Brain pericyte (primary cell): Measurements from ENCODE around the gene COLGALT1.

ENCODE experiments used
- DNase-seq: peaks from one replicate; pipeline ENCODE4 v3.0.0-alpha.2; 2012; ENCODE audit warnings: low read depth, low spot score

The COLGALT1 gene

DNA sequence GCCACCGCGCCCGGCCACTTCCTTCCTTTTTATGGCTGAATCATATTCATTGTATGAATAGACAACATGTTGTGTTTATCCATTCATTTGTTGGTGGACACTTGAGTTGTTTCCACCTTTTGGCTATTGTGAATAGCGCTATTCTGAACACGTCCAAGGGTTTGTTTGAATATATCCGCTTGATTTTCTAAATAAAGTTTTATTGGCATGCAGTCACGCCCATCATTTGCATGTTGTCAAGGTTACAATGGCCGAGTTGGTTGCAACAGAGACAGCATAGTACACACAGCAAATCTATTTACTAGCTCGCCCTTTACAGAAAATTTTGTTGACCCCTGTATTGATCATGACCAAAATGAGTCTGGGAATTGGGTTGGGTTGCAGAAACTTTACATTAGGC, 43.5 kb downstream of the COLGALT1 start:
- DNase-seq = no peak

DNA sequence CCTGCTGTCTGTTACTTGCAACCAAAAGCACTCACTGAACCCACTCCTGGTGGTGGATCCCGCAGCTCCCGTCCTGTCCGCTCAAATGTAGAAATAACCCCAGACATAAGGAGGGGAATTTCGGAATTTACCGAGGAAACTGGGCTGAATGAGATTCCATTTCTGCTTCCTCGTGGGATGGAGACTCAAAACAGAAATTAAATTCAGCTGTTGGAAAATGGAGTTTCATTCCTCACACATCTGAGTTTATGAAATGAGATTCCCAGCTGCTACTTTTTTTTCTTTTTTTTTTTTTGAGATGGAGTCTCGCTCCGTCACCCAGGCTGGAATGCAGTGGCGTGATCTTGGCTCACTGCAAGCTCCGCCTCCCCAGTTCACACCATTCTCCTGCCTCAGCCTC, 44.3 kb downstream of the COLGALT1 start:
- DNase-seq = no peak

DNA sequence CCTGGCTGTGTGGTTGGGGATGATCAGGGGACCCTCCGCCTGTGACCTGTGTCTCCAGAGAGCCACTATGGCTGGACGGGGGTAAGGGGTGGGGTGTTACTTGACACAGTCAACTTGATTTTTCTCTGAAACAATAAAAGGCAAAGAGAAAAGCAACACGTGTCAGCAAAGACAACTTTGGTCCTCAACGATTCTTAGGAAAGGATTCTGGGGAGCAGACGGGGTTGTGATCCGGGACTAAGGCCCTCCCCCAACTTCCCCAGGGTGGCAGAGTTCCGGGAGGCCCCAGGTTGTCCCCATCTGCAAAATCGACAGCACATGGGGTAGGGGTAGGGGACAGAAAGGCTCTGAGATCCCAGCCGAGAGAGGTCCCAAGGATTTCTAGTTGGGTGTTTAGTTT, 46.2 kb downstream of the COLGALT1 start:
- DNase-seq = no peak

DNA sequence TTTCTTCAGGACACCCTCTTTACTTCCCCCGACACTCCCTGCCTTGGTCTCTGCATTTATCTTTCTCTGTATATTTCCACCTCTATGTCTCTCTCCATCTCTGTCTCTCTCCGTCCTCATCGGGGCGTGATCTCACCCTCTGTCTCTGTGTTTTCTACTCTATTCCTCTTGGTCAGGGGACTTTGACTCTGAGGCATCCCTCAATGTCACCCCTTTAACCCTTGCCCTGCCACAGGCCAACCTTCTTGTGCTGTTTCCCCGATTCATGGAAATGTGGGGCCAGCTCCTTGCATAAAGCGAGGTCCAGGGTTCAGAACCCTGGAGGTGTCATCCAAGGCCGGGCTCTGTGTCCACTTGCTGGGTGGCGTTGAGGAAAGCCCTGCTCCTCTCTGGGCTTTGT, 46.8 kb downstream of the COLGALT1 start:
- DNase-seq = no peak

DNA sequence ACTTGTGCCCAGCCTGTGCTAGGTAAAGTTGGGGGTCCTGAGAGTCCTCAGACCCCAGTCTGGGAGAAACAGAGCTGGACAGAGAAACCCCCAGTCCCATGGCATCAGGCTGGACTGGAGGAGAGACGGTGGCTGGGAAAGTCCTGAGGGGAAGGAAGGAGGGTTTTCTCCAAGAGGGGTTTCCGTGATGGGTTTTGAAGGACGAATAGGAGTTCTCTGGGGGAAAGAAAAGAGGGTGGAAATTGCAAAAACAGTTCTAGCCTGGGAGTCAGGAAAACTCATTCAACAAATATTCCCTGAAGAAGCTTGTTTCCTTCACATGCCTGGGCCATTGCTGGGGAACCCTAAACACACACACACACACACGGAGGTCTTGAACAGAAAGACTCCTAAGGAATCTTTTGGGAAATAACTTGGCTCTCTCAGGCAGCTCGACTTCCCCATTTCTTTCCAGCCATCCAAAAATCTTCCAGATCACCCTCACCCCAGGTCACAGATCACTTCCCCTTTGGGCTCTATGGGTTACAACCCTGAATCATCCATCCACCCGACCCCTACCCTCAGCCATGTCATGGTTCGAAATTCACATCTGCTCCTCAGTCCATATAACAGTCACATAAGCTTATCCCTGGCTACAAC, 47.5 kb downstream of the COLGALT1 start:
- DNase-seq = no peak

DNA sequence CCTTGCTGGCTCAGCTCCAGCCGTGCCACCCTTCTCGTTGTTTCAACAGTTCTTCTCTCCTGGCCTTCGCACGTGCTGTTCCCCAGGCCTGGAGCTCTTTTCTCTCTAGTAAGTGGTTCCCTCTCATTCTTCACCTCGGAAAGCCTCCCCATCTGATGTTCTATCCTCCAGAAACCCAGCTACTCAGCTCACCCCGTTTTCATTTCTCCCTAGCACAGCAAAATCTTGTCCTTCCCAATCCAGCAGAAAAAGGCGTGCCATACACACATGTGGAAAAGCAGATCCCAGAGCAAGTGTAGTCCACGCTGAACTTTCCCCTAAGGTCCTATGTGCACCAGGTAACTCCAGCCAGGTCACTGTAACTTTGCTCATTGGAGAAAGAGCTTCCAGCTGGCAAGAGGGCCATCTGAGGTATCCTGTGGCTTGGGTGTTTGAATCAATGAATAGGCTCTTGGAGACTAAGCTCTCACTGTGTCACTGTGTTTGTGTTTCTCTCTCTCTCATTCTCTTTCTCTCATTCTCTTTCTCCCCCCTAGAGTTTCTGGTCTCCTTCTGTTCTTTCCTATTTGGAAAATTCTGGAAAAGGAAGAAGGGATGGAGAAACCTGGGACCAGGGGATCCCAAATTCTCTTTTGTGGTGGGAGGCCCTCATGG, 49.0 kb downstream of the COLGALT1 start:
- DNase-seq = no peak

DNA sequence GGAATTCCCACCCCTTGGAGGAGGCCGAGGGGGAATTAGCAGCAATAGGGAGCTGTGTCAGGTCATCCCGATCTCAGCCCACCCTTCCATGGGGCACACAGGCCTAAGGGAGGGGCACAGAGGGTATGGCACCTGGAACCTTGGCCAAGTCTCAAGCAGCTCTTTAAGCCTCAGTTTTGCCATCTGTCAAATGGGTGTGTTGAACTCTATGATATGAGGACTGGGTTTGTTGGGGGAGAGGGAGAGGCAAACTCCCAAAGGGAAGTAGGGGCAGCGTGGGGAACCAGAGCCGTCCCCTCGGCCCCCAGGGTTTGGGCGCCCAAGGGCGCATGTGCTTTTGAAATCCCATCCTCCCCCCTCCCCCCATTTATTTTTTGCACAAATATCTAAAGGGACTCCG, 49.7 kb downstream of the COLGALT1 start:
- no peak for DNase-seq

DNA sequence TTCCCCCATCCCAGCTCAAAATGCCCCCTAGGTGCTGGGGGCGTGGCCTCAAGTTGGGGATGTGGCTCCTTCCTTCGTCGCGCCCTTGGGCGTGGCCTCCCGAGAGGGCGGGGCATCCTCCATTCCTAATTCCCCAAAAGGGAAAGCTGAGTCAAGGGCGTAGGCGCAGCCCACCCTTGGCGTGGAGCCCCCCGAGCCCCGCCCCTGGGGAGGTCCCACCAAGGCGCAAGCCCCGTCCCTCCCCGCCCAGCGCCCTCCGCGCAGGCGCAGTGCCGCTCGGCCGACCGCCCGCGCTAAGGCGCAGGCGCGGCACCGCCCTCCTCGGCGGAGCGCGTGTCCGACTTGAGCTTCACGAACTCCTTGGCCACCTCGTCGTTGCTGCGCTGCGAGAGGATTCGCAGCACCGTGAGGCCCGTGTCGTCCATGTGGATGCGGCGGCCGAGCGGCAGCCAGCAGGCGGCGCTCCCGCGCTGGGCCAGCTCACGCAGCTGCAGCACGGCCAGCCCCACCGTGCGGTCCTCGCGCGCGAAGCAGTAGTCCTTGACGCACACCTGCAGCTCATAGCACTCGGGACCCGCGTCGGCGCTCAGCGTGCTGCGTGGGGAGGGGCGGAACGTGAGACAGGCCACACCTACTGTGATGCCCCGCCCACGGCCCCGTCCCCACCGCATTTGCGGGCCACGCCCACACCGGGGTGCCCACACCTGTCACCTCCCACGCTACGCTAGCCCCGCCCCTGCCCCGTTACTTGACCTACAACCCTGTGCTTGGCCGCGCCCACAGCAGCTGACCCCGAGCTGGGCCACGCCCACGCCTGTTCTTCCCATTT, 50.5 kb downstream of the COLGALT1 start:
- DNase-seq = no peak

DNA sequence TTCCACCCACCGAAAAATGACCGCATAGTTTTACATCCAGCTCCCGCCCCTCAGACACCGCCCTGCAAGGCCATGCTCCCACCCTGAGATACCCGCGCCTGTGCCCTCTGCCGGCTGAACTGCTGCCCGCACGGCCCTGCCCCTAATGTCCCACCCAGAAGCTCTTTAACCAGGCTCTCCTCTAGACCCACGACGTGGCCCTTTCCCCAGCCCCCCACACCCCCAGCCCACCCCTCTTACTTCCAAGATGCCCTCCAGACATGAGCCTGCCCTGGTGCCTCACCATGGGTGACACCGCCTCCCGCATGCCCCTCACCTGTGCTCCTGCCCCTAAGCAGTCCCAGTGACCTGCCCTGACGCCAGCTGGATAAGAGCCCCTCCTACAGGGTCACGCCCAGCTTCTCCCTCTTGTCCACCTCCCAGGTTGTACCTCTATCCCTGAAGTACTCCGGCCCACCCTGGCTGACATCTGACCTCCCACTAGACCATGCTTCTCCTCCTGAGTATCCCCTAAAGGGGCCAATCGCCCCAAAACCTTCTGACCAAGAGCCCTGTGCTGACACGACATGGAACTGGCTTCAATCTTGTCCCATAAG, 51.2 kb downstream of the COLGALT1 start:
- no peak for DNase-seq

DNA sequence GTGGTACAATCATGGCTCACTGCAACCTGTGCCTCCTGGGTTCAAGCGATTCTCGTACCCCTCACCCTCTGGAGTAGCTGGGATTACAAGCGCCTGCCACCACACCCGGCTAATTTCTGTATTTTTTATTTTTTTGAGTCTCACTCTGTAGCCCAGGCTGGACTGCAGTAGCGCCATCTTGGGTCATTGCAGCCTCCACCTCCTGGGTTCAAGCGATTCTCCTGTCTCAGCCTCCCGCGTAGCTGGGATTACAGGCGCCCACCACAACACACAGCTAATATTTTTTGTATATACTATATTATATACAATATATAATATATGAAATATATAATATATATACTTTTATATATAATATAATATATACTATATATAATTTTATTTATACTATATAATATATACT, 52.5 kb downstream of the COLGALT1 start:
- DNase-seq = no peak

DNA sequence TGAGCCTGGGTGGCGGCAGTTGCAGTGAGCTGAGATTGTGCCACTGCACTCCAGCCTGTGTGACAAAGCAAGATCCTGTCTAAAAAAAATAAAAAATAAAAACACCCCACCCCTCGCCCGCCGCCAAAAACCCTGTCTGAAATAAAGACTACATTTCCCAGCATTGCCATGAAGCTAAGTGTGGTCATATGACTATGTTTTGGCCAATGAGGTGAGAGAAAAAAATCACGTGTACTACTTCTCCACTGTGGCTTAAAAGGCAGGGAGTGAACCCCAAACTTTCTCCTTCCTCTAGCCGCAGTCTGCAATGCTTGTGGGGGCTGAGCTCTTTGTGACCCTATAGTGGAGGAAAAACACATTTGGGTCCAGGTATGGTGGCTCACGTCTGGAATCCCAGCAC, 54.9 kb downstream of the COLGALT1 start:
- no peak for DNase-seq

DNA sequence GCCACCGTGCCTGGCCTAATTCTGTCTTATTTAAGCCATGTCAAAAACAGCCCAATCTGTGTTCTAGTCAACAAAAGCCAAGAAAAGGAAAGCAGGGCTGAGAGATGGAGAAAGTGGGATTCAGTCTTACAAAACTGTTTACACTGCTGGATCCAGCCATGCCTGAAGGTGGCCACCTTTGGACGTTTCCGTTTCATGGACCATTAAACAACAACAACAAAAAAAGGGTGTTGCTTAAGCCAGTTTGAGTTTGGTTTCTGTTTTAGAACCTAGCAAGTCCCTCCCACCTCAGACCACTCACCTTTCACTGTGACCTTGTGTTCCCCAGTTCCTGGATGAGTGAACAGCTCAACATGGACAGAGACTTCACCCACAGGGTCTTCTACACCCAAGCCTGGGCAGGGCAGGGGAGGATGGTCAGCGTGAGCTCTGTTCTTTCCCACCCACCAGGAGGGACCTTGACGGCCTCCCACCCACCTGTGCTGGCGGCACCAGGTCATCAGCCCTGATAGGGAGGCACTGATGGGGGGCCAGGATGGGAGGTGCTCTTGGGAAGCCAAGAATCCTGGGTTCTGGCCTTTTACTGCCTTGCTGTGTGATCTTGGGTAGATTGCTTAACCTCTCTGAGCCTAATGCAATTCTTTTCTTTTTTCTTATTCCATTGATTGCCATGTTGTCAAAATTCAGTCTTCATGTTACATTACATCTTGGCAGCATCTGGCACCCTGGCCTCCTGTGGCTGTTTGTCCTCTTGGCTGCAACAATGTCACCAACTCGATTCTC, 56.2 kb downstream of the COLGALT1 start:
- DNase-seq = no peak

DNA sequence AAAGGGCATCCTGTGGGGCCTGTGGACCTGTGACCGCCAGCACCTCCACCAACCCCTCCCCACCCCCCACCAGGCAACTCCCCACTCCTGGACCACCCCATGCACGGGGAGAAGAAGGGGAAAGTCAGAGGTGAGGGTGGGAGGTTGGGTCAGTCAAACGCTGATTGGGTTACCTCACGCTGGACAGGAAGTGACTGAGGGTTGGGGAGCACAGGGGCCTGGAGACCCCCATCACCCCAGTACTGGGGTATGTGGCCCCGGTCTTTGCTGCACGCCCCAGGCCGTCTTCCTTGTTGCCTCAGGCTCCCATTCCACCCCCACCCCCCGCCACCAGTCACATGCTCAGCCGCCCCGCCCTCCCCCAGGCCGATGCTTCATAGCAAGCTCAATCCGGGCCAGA, 59.0 kb downstream of the COLGALT1 start:
- no peak for DNase-seq

DNA sequence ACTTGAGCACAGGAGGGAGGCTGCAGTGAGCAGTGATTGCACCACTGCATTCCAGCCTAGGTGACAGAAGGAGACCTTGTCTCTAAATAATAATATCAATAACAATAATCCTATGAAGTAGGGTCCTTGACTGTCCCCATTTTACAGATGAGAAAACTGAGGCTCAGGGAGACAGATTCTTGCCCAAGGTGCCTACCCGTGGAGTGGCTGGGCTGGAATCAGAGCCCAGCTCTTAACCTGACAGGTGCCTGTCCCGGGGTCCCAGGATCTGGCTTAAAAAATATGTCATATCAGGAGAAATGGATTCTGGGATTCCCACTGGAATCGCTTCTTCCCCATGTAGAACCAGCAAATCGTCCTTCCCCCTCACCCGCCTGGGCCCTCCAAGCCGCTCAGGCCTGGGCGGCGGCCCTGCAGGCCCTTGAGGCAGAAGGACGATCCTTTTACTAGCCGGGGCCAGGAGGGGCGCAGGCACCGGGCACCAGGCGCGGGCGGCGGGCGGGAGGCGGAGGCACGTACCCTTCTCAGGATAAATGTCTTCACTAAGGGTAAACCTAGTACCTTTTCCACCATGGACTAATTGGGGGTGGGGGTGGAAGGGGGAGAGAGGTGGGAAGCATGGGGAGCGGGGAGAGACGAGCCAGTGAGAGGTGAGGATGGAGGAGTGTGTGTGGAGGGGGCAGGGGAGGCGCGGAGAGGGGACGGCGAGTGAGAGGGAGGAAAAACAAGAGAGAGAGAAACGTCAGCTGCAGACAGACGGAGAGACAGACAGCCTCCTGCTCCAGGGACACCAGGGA, 60.6 kb downstream of the COLGALT1 start:
- no peak for DNase-seq

DNA sequence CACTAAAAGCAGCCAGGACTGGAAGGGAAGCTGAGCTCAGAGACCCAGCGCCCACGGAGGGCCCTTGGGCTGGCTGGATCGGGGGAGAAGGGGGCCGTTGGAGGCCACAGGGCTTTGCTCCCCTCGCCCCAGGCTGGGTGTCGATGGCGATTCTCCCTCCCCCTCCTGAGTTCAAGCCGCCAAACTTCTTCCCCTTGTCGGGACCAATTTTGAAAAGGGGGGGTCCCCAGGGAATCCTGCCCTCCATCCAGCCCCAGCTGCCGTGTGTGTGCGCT, 61.2 kb downstream of the COLGALT1 start:
- DNase-seq = no peak

DNA sequence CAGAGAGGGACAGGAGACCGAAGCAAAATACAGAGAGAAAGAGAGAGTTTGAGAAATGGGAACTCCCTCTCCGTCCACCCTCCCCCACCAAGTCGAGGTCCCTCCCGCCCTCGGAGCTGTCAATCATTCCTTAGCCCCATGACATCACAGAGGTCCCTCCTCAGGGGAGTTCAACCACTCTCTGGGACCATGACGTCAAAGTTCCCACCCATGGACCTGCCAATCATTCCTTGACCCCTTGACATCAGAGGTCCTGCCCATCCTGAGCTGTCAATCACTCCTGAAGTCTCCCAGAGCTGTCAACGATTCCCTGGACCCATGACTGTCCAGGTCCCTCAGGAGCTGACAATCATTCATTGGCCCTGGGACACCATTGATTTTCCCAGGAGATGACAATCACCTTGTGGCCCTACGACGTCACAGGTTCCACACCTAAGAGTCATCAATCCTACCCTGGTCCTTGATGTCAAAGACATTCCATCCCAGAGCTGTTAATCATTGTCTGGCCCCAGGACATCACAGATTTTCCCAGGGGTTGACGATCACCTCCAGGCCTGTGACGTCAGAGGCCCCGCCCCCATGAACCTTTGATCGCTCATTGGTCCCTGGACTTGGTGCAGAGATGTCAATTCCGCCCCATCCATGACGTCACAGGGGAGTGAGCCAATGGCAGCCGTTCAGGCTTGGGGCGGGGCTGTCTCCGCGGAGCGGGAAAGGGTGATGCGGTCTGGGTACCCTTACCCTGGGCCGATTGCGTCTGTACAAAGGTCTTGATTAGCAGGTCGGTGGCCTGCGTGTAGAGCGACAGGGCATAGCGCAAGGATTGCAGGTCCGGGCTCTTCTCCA, 61.7 kb downstream of the COLGALT1 start:
- no peak for DNase-seq

DNA sequence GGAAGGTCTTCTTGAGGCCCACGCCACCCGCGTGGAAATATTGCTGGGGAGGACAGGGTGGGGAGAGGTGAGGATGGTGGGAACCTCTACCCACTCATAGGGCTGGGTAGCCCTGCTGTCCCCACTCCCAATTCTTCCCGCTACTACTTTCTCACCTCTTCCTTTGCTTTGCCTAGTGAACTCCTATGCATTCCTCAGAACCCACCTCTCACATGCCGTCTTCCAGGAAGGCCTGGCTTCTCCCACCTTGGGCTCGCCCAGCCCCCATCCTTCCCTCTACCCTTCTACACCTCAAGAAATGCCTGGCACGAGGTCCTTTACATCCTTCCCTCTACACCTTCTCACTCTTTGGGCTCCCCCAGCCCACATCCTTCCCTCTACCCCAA, 62.4 kb downstream of the COLGALT1 start:
- DNase-seq = no peak

DNA sequence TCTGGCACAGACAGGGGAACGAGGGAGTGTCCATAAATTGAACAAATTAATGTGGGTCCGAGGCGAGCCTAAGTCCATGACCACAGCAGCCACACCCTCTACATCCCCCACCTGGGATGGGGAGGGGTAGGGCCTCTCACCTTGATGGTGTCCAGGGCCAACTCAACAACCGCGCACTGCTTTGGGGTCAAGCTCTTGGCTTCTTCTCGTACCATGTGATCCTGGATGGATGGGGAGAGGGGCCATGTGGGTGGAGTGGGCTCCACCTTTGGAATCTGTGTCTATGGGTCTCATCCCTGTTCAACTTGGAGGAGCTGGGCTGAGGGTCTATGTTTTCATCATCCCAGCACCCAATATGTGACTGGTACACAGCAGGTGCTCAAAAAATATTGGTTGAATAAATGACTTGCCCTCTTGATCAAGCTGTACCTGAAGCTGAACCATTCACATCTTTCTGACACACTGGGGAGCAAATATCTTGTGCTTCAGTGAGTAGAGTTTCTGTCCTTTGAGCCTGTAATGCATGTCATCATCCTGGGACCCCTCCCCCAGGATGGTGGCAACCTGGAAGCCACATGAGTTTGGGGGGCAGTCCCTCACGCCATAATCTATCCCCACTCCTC, 62.9 kb downstream of the COLGALT1 start:
- DNase-seq = no peak

DNA sequence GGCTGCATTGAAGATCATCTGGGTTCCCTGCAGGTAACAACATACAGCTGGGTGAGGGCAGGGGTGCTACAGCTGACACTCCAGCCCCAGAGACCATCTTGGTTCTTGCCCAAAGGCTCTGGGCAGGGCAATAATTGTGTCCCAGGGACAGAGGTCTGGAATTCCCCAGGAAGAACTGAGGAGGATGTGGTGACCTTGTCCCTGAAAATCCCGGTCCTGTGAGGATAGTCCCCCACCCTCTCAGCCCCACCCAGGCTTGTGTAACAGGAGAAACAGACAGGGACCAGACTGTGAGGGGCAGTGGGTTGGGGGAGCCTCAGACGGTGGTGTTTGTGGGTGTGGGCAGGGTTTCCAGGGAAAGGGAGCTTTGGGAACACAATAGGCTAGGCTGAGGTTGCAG, 63.5 kb downstream of the COLGALT1 start:
- DNase-seq = no peak

DNA sequence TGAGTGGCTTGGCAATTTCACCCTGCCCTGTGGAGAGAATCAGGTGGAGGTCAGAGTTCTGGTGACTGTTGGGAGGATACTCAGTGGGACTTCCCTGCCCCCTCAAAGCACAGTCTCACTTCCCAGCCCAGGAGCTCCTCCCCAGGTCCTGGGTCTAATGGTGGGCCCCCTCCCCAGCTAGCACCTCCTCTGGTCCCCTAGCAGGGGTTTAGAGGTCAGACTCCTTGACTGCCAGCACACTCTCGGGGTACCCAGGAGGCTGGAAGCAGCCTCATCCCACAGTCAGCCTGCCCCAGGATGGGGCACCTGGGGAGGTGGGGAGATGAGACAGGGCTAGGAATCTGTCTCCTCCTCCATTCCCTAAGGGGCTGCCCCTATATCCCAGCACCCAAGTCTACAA, 65.2 kb downstream of the COLGALT1 start:
- no peak for DNase-seq
